Subcutaneous adipose tissue (tissue), 4 donors: ENCODE data around the gene ASXL1. TPM values are rescaled to one million over a fixed set of nuclear protein-coding genes. Genes with fewer than 3 reads are reported as not detected.

Experiments used
- CTCF ChIP-seq: fragments of 450-650 bp; IDR thresholded peaks from one replicate; pipeline ENCODE4 v1.5.1; 2016; ENCODE audit warnings: low read depth, mild to moderate bottlenecking, control low read depth, antibody characterized with exemption, moderate library complexity
- total RNA-seq, 4 donors: library from RNA; depleted of rRNA; stranded (reverse); fragments of >200 nt; gene quantifications; one replicate each; pipeline ENCODE4 v1.1.0, GENCODE V29; 2016

ASXL1 gene
- total RNA-seq, 4 donors from 2014 or later: 77.0 to 125 (median 81.6) TPM

GRCh38 chr20:32440069-32440757 is 82.1 kb downstream of the ASXL1 start:
- no peak for TF ChIP-seq CTCF

DNA sequence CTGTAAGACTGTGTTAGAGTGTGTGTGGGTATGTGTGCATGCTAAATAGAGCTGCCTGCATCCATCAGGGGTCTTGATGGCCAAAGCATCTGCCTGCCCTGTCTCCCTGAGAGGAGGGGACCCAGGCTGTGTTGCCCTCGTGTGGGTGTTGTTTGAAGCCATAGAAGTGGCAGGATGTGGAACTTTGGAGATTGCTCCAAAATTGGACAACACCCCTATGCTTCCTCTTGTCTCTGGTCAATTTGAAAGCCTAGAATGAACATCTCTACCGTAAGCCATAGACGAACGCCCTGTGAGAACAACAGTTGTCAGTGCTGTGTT is 82.6 kb downstream of the ASXL1 start:
- no peak for TF ChIP-seq CTCF

DNA sequence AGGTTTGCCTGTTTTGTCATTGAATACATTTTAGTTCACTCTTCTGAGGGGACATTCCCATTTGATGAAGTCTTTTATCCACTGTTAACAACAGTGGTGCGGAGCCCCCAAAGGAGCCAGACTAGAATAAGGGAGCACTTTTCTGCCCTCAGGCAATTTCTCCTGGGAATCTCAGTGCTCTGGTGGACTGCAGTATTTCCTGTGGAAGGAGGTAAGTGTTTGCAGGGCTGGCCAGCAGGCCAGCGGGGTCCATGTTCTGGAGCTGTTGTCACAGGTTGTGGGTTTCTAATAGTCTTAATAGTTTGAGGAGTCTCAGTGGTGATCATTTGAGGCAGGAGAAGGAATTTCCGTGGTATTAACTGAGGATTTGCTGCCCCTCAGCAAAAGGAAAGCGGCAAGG is 83.5 kb downstream of the ASXL1 start:
- TF ChIP-seq CTCF: no peak

- TF ChIP-seq CTCF: no peak
These were observed 84.7 kb downstream of the ASXL1 start for GRCh38 chr20:32442630-32443373.

- TF ChIP-seq CTCF: no peak
These were observed 85.3 kb downstream of the ASXL1 start for GRCh38 chr20:32443386-32443974.

DNA sequence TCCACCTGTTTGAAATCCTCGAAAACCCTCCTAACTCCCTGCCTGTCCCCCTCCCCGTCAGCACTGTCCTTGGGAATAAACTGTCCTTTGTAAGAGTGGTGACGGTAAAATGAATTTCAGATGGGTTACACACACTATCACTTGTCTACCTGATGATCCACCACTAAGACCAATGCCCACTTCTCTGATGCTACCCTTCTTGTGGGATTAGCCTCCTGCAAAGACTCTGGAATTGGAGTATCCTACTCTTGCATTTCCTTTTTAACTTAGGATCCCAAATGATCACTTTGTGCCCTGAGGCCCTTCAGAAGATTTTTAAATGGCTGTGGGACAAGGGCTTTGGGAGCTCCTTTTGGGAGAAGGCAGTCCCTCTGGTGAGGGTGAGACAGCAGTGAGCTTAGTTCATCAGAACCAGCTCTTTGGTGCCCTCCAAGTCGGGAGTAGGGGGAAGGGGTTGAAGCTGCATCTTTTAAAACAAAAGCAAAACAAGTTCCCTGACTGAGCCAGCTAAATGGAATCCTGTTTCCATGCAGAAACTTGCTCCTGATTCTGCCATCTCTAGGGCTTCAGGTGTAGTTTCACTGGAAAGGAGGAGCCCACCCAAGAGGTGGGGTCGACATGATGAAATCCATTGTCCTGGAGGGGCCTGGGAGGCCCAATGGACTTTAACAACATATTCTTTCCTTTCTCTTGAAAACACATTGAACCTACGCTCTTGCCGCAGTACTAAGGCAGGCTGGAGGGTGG is 86.5 kb downstream of the ASXL1 start:
- no peak for TF ChIP-seq CTCF
